GM10248 (cell line): ENCODE measurements around the gene GET4.

Source experiments
- CTCF ChIA-PET: fragments of 300-600 bp; sonication (Branson Sonifier 250); formaldehyde crosslinking; extraction: SDS; loops from one replicate; lab custom pipeline; 2021; ENCODE audit warnings: antibody characterized with exemption; lab: Yijun Ruan, JAX
- POLR2A ChIA-PET: fragments of 350-650 bp; sonication (Branson Sonifier 250); formaldehyde crosslinking; extraction: SDS; loops from one replicate; lab custom pipeline; 2020; ENCODE audit warnings: antibody characterized with exemption; lab: Yijun Ruan, JAX
- DNase-seq: peaks from one replicate; pipeline ENCODE4 v3.0.0; 2012; ENCODE audit errors: extremely low spot score
- CTCF ChIP-seq: IDR thresholded peaks from 2 replicates; pipeline ENCODE4 v1.5.1; 2012; ENCODE audit warnings: mild to moderate bottlenecking, low read depth; ENCODE audit errors: extremely low read depth, missing control alignments, control extremely low read depth

The GET4 gene

GRCh38 chr7:857661-858060, 18.7 kb upstream of the GET4 start:
- no peak for DNase-seq
- ChIA-PET POLR2A (no interaction called here), CTCF (interaction anchor here (2.3 kb wide), 1 partner anchor 15 kb away, joined by 11 read pairs; no protein-coding TSS in a partner anchor)
- no peak for TF ChIP-seq CTCF

- TF ChIP-seq CTCF = no peak
- CTCF ChIA-PET = interaction anchor here (0.8 to 1.0 kb wide), 2 partner anchors 14 to 40 kb away, joined by 3 to 4 read pairs; no protein-coding TSS in a partner anchor
- POLR2A ChIA-PET = no interaction called here
- DNase-seq = no peak
These were observed 16.9 kb upstream of the GET4 start for GRCh38 chr7:859359-860030.

- ChIA-PET CTCF (interaction anchor here (0.6 to 1.0 kb wide), 3 partner anchors 13 to 41 kb away, joined by 3 to 4 read pairs (median 3); no protein-coding TSS in a partner anchor), POLR2A (no interaction called here)
- DNase-seq = no peak
- TF ChIP-seq CTCF = no peak
These were observed 16.2 kb upstream of the GET4 start for GRCh38 chr7:860149-860548.

GRCh38 chr7:861222-861621, 15.1 kb upstream of the GET4 start:
- no peak for DNase-seq
- CTCF ChIA-PET = no interaction called here
- POLR2A ChIA-PET = no interaction called here
- TF ChIP-seq CTCF = no peak

GRCh38 chr7:862157-862556, 14.2 kb upstream of the GET4 start:
- ChIA-PET POLR2A (no interaction called here), CTCF (interaction anchor here (1.1 to 1.4 kb wide), 3 partner anchors 11 to 75 kb away, joined by 4 to 7 read pairs (median 5); no protein-coding TSS in a partner anchor)
- TF ChIP-seq CTCF = no peak
- no peak for DNase-seq

GRCh38 chr7:863106-863505, 13.2 kb upstream of the GET4 start:
- ChIA-PET POLR2A (no interaction called here), CTCF (interaction anchor here (1.0 to 1.4 kb wide), 4 partner anchors 10 to 76 kb away, joined by 4 to 14 read pairs (median 4); no protein-coding TSS in a partner anchor)
- no peak for DNase-seq
- TF ChIP-seq CTCF = no peak
